HepG2 (cell line): ENCODE data around the gene ZNF771. TPM values are rescaled to one million over a fixed set of nuclear protein-coding genes. Genes with fewer than 3 reads are reported as not detected.

Experiments used
- ATF5 ChIP-seq: sonication (generic); formaldehyde crosslinking; IDR thresholded peaks from 2 replicates; pipeline ENCODE4 v1.4.0; 2020; ENCODE audit warnings: mild to moderate bottlenecking, low read depth, missing genetic modification reagents
- FOXC1 ChIP-seq: sonication (generic); formaldehyde crosslinking; IDR thresholded peaks from 2 replicates; pipeline ENCODE4 v1.8.0; 2022; ENCODE audit warnings: mild to moderate bottlenecking, missing genetic modification reagents, borderline replicate concordance
- HBP1 ChIP-seq: IDR thresholded peaks from 2 replicates; pipeline ENCODE4 v1.6.1; 2016; ENCODE audit warnings: low read depth, control low read depth
- IKZF1 ChIP-seq: fragments of 450-650 bp; IDR thresholded peaks from 2 replicates; pipeline ENCODE4 v1.7.1; 2016
- KDM6A ChIP-seq: IDR thresholded peaks from 2 replicates; pipeline ENCODE4 v1.6.1; 2016; ENCODE audit warnings: low read depth
- MED13 ChIP-seq: sonication (generic); formaldehyde crosslinking; IDR thresholded peaks from 2 replicates; pipeline ENCODE4 v1.5.0; 2020; ENCODE audit warnings: missing genetic modification reagents
- NR0B2 ChIP-seq: sonication (generic); formaldehyde crosslinking; IDR thresholded peaks from 2 replicates; pipeline ENCODE4 v1.4.0; 2020; ENCODE audit warnings: mild to moderate bottlenecking, missing genetic modification reagents
- NRL ChIP-seq: sonication (generic); formaldehyde crosslinking; IDR thresholded peaks from 2 replicates; pipeline ENCODE4 v1.5.0; 2020; ENCODE audit warnings: missing genetic modification reagents, mild to moderate bottlenecking, moderate library complexity, borderline replicate concordance
- RNF219 ChIP-seq: sonication (generic); formaldehyde crosslinking; IDR thresholded peaks from 2 replicates; pipeline ENCODE4 v1.5.0; 2020; ENCODE audit warnings: mild to moderate bottlenecking, missing genetic modification reagents
- STAT5B ChIP-seq: sonication (generic); formaldehyde crosslinking; IDR thresholded peaks from 2 replicates; pipeline ENCODE4 v1.4.0; 2020; ENCODE audit warnings: missing genetic modification reagents
- THAP8 ChIP-seq: sonication (generic); formaldehyde crosslinking; IDR thresholded peaks from 2 replicates; pipeline ENCODE4 v1.5.1; 2020; ENCODE audit warnings: missing genetic modification reagents, mild to moderate bottlenecking, borderline replicate concordance
- THYN1 ChIP-seq: sonication (generic); formaldehyde crosslinking; IDR thresholded peaks from 2 replicates; pipeline ENCODE4 v1.8.1; 2023; ENCODE audit warnings: low read depth, mild to moderate bottlenecking, moderate library complexity, missing genetic modification reagents, borderline replicate concordance
- ZFX ChIP-seq: sonication (generic); formaldehyde crosslinking; IDR thresholded peaks from 2 replicates; pipeline ENCODE4 v1.4.0; 2020; ENCODE audit warnings: mild to moderate bottlenecking, low read depth, missing genetic modification reagents, moderate library complexity
- ZNF10 ChIP-seq: sonication (generic); formaldehyde crosslinking; IDR thresholded peaks from 2 replicates; pipeline ENCODE4 v1.4.0; 2020; ENCODE audit warnings: mild to moderate bottlenecking, low read depth, missing genetic modification reagents, borderline replicate concordance
- ZNF747 ChIP-seq: sonication (generic); formaldehyde crosslinking; IDR thresholded peaks from 2 replicates; pipeline ENCODE4 v1.8.1; 2023; ENCODE audit warnings: missing genetic modification reagents, mild to moderate bottlenecking, borderline replicate concordance
- ZNF891 ChIP-seq: sonication (generic); formaldehyde crosslinking; IDR thresholded peaks from 2 replicates; pipeline ENCODE4 v1.5.0; 2020; ENCODE audit warnings: mild to moderate bottlenecking, missing genetic modification reagents
- polyA plus RNA-seq, 8 experiments: library from polyadenylated mRNA; depleted of rRNA in 3 of 8; stranded (reverse) in 7 of 8; unstranded in 1 of 8; fragments of >200 nt; fragmentation: Illumina TruSeq in 4 of 8; extraction: Trizol in 4 of 8; gene quantifications; 2 replicates each; pipeline versions ENCODE4 v1.2.1 to v1.2.3, GENCODE V29; 2011 to 2016; ENCODE audit warnings: low read depth in 4 of 8, missing spikeins in 1 of 8, mixed read lengths in 1 of 8; ENCODE audit not compliant: insufficient read depth in 1 of 8
- total RNA-seq, 5 experiments: library from RNA; depleted of rRNA; stranded (reverse); fragments of >200 nt; fragmentation: Illumina TruSeq; extraction: Trizol; gene quantifications; 2 replicates each; pipeline ENCODE4 v1.2.3, GENCODE V29; 2016; ENCODE audit warnings: low read depth in 1 of 5
- TF ChIP-seq, protein P1 (sequence below): IDR thresholded peaks from 2 replicates; pipeline ENCODE4 v1.6.1; 2012; ENCODE audit warnings: inconsistent platforms
- TF ChIP-seq, protein P2 (sequence below): sonication (generic); formaldehyde crosslinking; conservative IDR thresholded peaks from 2 replicates; pipeline ENCODE4 v1.4.0; 2020; ENCODE audit warnings: missing genetic modification reagents
- TF ChIP-seq, protein P3 (sequence below): sonication (generic); formaldehyde crosslinking; IDR thresholded peaks from 2 replicates; pipeline ENCODE4 v1.8.1; 2023; ENCODE audit warnings: mild to moderate bottlenecking, missing genetic modification reagents

The ZNF771 gene
- total and polyA plus RNA-seq, 2 of the 13 experiments (the other 11 are each of a cell fraction or from before 2014, with no cell fraction given): 5.0 to 11.8 TPM

DNA sequence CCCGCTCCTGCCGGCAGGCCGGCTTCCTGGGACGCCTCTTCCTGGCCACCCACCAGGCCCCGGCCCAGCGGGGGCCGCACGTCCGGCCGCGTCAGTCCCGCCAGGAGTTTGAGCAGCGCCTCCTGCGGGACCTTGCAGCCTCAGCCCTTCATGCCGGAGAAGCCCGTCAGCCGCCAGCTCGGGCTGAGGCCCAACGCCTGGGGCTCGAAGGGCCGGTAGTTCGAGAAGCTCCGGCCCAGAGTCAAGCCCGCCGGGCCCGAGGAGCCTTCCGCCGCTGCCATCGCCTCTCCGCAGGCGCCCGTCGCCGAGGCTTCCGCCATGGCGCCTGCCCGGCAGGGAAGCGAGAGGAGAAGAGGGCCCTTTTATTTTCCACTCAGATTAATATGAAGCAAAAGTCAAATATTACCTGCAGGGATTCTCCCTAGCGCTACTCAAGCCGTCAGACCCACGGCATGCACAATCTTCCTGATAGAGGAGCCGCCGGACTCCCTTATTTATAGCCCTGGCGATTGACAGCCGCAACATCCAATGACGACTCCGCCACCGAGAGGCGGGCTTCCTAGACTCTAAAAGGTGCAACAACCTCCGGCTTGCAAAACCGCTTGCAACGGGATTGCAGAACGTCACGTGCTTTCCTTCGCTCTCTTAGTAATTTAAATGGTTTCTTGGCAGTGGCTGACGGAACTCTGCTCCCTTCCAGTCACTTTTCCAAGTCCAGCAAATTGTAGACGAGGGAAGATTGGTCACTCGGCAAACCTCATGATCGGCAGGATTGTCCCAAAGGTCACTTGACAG is 38.2 kb downstream of the ZNF771 start, which contains the start of gene SEPHS2 (continued):
- TF ChIP-seq HBP1 (CRISPR knock-in tag): no peak
- TF ChIP-seq, protein P1, sequence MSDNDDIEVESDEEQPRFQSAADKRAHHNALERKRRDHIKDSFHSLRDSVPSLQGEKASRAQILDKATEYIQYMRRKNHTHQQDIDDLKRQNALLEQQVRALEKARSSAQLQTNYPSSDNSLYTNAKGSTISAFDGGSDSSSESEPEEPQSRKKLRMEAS: peak; percentile 82
- TF ChIP-seq ATF5: no peak
- TF ChIP-seq NRL (CRISPR knock-in tag): peak; percentile 58; the same call in 1 of the 2 replicates
- TF ChIP-seq STAT5B (CRISPR knock-in tag): no peak
- peak; percentile 77 for TF ChIP-seq NR0B2 (CRISPR knock-in tag)
- TF ChIP-seq ZNF10 (CRISPR knock-in tag): no peak
- TF ChIP-seq FOXC1: peak; percentile 83; the same call in 1 of the 2 replicates
- TF ChIP-seq THYN1: 0 out of 2 replicates have a peak, but pooled peaks have one; percentile 75
- TF ChIP-seq ZNF747 (CRISPR knock-in tag): no peak
- TF ChIP-seq THAP8 (CRISPR knock-in tag): no peak; the same call in 1 of the 2 replicates
- TF ChIP-seq MED13 (CRISPR knock-in tag): no peak
- TF ChIP-seq ZFX (CRISPR knock-in tag): peak; percentile 87
- TF ChIP-seq, protein P2, sequence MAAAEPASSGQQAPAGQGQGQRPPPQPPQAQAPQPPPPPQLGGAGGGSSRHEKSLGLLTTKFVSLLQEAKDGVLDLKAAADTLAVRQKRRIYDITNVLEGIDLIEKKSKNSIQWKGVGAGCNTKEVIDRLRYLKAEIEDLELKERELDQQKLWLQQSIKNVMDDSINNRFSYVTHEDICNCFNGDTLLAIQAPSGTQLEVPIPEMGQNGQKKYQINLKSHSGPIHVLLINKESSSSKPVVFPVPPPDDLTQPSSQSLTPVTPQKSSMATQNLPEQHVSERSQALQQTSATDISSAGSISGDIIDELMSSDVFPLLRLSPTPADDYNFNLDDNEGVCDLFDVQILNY (CRISPR knock-in tag): no peak
- TF ChIP-seq RNF219 (CRISPR knock-in tag): no peak
- TF ChIP-seq IKZF1: no peak
- TF ChIP-seq KDM6A: no peak
- peak; percentile 44; the same call in 1 of the 2 replicates for TF ChIP-seq ZNF891 (CRISPR knock-in tag)
- TF ChIP-seq, protein P3, sequence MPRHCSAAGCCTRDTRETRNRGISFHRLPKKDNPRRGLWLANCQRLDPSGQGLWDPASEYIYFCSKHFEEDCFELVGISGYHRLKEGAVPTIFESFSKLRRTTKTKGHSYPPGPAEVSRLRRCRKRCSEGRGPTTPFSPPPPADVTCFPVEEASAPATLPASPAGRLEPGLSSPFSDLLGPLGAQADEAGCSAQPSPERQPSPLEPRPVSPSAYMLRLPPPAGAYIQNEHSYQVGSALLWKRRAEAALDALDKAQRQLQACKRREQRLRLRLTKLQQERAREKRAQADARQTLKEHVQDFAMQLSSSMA (CRISPR knock-in tag): peak; percentile 68; the same call in 1 of the 2 replicates
